NCI-H82 treated with DMSO at 0.1 percent for 48 hours (cell line): ENCODE results near the gene GNGT2.
"Not testable (repeated sequence)": the region's sequence is repeated elsewhere in the genome, so short reads cannot be mapped to it uniquely, and the experiment has no call there.

Experiments used
- DNase-seq: peaks from one replicate; lab custom pipeline; 2025; ENCODE audit not compliant: unreplicated experiment; lab: John Stamatoyannopoulos, UW

GNGT2 gene

GRCh38 chr17:49180303-49180702 is 30.1 kb downstream of the GNGT2 start:
- DNase-seq, result peak; percentile 70

GRCh38 chr17:49175978-49176377 is 34.4 kb downstream of the GNGT2 start:
- not testable (repeated sequence) for DNase-seq

- not testable (repeated sequence) for DNase-seq
These were observed 39.7 kb downstream of the GNGT2 start for GRCh38 chr17:49170711-49171110.

DNA sequence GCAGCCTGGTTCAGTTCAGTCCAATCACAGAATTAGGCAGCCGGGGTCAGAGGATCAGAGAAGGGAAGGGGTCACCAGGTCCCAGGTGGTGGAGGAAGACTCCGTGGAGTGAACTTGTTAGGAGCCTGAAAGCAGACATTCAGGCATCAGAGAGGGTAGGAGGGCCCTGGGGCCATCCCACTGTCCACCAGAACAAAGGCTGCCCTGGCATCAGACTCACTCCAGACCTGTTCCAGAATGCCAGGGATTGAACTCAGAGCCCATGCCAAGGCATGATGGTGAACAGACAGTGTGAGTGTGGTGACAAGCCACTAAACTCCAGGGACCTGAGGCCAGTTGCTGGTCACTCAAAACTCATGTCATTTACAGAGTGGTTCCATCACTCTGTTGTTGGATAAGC is 40.2 kb downstream of the GNGT2 start:
- no peak for DNase-seq

DNA sequence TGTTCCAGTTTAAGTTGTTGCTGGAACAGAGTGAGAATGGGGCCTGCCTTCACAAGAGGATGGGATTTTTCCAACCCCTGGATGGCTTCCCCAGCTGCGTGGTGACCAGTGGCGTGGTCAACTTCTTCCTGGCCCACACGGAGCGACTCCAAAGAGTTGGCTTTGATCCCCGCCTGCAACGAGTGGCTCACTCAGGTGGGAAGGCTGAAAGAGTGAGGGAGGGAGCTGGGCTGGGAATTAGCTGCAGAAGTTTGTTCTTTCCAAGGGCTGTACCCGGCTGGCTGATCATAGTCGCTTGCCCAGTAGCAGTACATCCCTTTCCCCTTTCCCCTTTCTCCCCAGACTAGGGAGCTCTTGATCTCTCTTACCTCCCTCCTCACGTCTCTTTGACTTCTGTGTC is 41.7 kb downstream of the GNGT2 start:
- no peak for DNase-seq

- no peak for DNase-seq
These were observed 45.2 kb downstream of the GNGT2 start for GRCh38 chr17:49165143-49165542.

- no peak for DNase-seq
These were observed 47.5 kb downstream of the GNGT2 start for GRCh38 chr17:49162866-49163265.

DNA sequence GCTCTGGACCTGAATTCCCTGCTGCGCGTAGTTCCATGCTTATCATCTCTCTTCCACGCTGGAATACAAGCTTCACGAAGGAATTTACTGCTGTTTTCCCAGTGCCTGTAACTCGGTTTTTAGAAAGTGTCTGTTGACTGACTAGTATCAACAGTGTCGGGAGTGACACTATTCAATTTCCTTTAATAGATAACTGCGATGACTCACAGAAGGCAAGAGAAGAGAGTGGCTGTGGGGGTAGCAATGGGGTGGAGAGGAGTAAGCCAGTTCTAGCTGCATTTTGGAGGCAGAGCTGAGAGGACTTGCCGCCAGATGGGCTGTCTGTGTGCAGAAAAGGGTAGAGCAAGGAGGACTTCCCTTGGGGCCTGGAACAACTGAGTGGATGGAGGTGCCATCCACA is 52.6 kb downstream of the GNGT2 start:
- DNase-seq, result no peak

DNA sequence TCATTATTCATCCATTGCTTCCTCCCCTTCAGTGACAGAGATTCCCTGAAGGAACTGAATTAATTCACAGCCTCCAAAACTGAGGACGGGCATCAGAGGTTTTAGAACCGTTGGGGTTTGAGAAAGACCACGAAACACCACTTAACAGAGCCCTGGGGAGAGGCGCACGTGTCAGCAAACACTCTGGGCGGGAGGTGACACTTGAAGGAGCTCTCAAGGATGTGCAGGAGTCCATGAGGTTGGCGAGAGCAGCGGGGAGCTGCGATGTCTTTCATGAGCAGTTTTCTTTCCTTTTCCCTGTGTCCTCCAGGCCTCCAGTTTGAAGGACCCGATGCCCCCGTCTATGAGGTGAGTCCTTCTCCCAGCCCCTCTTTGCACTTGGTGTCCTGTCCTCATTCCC is 54.1 kb downstream of the GNGT2 start:
- no peak for DNase-seq
